Lower leg skin (tissue), 3 donors: ENCODE data around the gene ACAA1.

Experiments used
- POLR2A ChIP-seq, 2 donors: fragments of 450-650 bp; IDR thresholded peaks; one replicate each; pipeline ENCODE4 v1.6.1; 2016 to 2017; ENCODE audit warnings: antibody characterized with exemption in 2 of 2, mild to moderate bottlenecking in 1 of 2, moderate library complexity in 1 of 2
- TF ChIP-seq, protein P1 (sequence below), 3 donors: fragments of 450-650 bp; IDR thresholded peaks; one replicate each; pipeline ENCODE4 v1.5.1; 2016; ENCODE audit warnings: antibody characterized with exemption in 3 of 3, mild to moderate bottlenecking in 3 of 3, moderate library complexity in 2 of 3

DNA sequence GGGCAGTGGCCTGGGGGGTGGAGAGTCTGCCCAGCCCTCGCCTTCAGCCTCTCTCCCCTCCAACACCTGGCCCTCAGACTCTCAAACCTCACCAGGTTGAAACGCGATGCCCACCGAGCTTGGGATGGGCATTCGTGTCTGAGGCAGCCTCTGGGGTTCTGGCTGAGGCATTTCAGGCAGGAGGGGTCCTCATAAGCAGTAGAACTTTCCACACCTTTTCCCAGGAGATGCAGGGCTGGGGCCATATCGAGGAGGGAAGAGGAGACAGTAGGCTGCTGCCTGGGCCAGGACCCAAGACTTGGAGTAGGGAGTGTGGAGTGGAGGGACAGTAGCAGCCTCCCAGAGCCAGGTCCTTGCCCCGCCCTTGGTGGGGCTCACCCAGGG, 24.6 kb downstream of the ACAA1 start:
- TF ChIP-seq, protein P1, sequence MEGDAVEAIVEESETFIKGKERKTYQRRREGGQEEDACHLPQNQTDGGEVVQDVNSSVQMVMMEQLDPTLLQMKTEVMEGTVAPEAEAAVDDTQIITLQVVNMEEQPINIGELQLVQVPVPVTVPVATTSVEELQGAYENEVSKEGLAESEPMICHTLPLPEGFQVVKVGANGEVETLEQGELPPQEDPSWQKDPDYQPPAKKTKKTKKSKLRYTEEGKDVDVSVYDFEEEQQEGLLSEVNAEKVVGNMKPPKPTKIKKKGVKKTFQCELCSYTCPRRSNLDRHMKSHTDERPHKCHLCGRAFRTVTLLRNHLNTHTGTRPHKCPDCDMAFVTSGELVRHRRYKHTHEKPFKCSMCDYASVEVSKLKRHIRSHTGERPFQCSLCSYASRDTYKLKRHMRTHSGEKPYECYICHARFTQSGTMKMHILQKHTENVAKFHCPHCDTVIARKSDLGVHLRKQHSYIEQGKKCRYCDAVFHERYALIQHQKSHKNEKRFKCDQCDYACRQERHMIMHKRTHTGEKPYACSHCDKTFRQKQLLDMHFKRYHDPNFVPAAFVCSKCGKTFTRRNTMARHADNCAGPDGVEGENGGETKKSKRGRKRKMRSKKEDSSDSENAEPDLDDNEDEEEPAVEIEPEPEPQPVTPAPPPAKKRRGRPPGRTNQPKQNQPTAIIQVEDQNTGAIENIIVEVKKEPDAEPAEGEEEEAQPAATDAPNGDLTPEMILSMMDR (IDR thresholded peaks at IDR 0.05): no peak
- no peak for TF ChIP-seq POLR2A (IDR thresholded peaks at IDR 0.05)
